ENCODE results near the gene ACSM6. TPM values are rescaled to one million over a fixed set of nuclear protein-coding genes. Genes with fewer than 3 reads are reported as not detected.

ACSM6 gene
- total RNA-seq, 4 donors from 2014 or later = not detected

GRCh38 chr10:95209509-95210127 lies 15.6 kb downstream of the ACSM6 start:
- in situ Hi-C loops (cut with MboI; ENCODE audit: low sequenced_read_pairs in 4 of 4) (loop anchor here in 2 of 4 donors (10.0 to 25.0 kb wide), 2 partner anchors 403 to 405 kb away; no protein-coding TSS in a partner anchor), intact Hi-C loops (cut with DNase I; ENCODE audit: low total_unique reads) (loop anchor here (5.0 kb wide), 1 partner anchor 153 kb away; no protein-coding TSS in a partner anchor)
- Histone ChIP-seq H3K27me3 (no peaks in the 10 kb centered on the region), H3K36me3 (no peaks in the 10 kb centered on the region), H3K27ac (no peak overlapping the region), H3K9me3 (no peaks in the 10 kb centered on the region), H3K4me3 (no peak overlapping the region), H3K4me1 (no peaks in the 10 kb centered on the region)
- no peak for ATAC-seq
- TF ChIP-seq POLR2A (IDR thresholded peaks at IDR 0.05) (no peak), CTCF (IDR thresholded peaks at IDR 0.05 in 4 of 5, conservative IDR thresholded peaks at IDR 0.05 in 1 of 5) (no peak)
- no peak for DNase-seq

GRCh38 chr10:95211606-95212279 lies 17.7 kb downstream of the ACSM6 start:
- Histone ChIP-seq H3K4me1 (no peaks in the 10 kb centered on the region), H3K27ac (no peak overlapping the region), H3K36me3 (no peaks in the 10 kb centered on the region), H3K27me3 (no peaks in the 10 kb centered on the region), H3K4me3 (no peak overlapping the region), H3K9me3 (no peaks in the 10 kb centered on the region)
- in situ Hi-C loops (cut with MboI; ENCODE audit: low sequenced_read_pairs in 4 of 4) (loop anchor here in 2 of 4 donors (10.0 to 25.0 kb wide), 2 partner anchors 401 to 403 kb away; no protein-coding TSS in a partner anchor), intact Hi-C loops (cut with DNase I; ENCODE audit: low total_unique reads) (no loop called here)
- TF ChIP-seq POLR2A (IDR thresholded peaks at IDR 0.05) = no peak
- ATAC-seq (no peak), DNase-seq (no peak)

- Histone ChIP-seq H3K4me3 (no peak overlapping the region), H3K27me3 (no peaks in the 10 kb centered on the region), H3K27ac (no peak overlapping the region), H3K9me3 (no peaks in the 10 kb centered on the region), H3K4me1 (no peaks in the 10 kb centered on the region), H3K36me3 (no peaks in the 10 kb centered on the region)
- no peak for DNase-seq
- intact Hi-C loops (cut with DNase I; ENCODE audit: low total_unique reads) (no loop called here), in situ Hi-C loops (cut with MboI; ENCODE audit: low sequenced_read_pairs in 4 of 4) (loop anchor here in 2 of 4 donors (10.0 to 25.0 kb wide), 2 partner anchors 398 to 400 kb away; no protein-coding TSS in a partner anchor)
- TF ChIP-seq POLR2A (IDR thresholded peaks at IDR 0.05) = no peak
- no peak for TF ChIP-seq CTCF (IDR thresholded peaks at IDR 0.05 in 4 of 5, conservative IDR thresholded peaks at IDR 0.05 in 1 of 5)
- no peak for ATAC-seq
Measured at GRCh38 chr10:95214369-95214768, 20.3 kb downstream of the ACSM6 start.

- Histone ChIP-seq H3K4me1 (no peaks in the 10 kb centered on the region), H3K4me3 (no peak overlapping the region), H3K36me3 (no peaks in the 10 kb centered on the region), H3K9me3 (no peaks in the 10 kb centered on the region), H3K27me3 (no peaks in the 10 kb centered on the region), H3K27ac (no peak overlapping the region)
- ATAC-seq (no peak), DNase-seq (no peak)
- TF ChIP-seq POLR2A (IDR thresholded peaks at IDR 0.05) (no peak), CTCF (IDR thresholded peaks at IDR 0.05 in 4 of 5, conservative IDR thresholded peaks at IDR 0.05 in 1 of 5) (no peak)
- intact Hi-C loops (cut with DNase I; ENCODE audit: low total_unique reads) = no loop called here
- in situ Hi-C loops (cut with MboI; ENCODE audit: low sequenced_read_pairs in 4 of 4) = loop anchor here in 2 of 4 donors (10.0 to 25.0 kb wide), 2 partner anchors 398 to 400 kb away; no protein-coding TSS in a partner anchor
Measured at GRCh38 chr10:95214793-95215192, 20.8 kb downstream of the ACSM6 start.

- TF ChIP-seq CTCF (IDR thresholded peaks at IDR 0.05 in 4 of 5, conservative IDR thresholded peaks at IDR 0.05 in 1 of 5) (no peak), POLR2A (IDR thresholded peaks at IDR 0.05) (no peak)
- Histone ChIP-seq H3K9me3 (no peaks in the 10 kb centered on the region), H3K4me1 (no peaks in the 10 kb centered on the region), H3K36me3 (no peaks in the 10 kb centered on the region), H3K4me3 (no peak overlapping the region), H3K27me3 (no peaks in the 10 kb centered on the region), H3K27ac (no peak overlapping the region)
- intact Hi-C loops (cut with DNase I; ENCODE audit: low total_unique reads) = no loop called here
- DNase-seq (no peak), ATAC-seq (no peak)
- in situ Hi-C loops (cut with MboI; ENCODE audit: low sequenced_read_pairs in 4 of 4) = loop anchor here in 2 of 4 donors (10.0 to 25.0 kb wide), 2 partner anchors 395 to 397 kb away; no protein-coding TSS in a partner anchor
Measured at GRCh38 chr10:95217476-95217875, 23.4 kb downstream of the ACSM6 start.
